NCI-H1417 treated with DMSO at 0.1 percent for 48 hours (cell line): ENCODE measurements around the gene CD200R1.

ENCODE experiments used
- DNase-seq: peaks from one replicate; lab custom pipeline; 2025; lab: John Stamatoyannopoulos, UW

The CD200R1 gene, protein sequence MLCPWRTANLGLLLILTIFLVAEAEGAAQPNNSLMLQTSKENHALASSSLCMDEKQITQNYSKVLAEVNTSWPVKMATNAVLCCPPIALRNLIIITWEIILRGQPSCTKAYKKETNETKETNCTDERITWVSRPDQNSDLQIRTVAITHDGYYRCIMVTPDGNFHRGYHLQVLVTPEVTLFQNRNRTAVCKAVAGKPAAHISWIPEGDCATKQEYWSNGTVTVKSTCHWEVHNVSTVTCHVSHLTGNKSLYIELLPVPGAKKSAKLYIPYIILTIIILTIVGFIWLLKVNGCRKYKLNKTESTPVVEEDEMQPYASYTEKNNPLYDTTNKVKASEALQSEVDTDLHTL

DNA sequence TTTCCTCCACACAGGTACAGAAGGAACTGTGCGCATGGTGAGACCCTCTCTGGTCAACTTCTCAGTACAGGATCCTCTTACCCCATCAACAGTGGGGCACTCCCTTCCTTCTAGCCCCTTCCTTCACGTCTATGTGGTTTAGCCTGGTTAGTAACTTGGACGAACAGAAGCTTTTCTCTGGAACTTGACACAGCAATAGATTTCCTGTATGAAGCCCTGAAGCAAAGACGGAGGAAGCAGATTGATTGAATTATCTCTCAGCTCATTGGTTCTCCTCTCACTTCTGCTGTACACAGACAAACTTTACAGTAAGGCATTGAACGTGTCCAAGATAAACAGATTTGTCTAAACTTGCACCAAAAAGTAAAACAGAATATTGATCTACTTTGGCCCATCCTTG lies at the start of gene CD200R1:
CD200R1 (minus strand) TSS at position 210 of the 400 bp plus-strand sequence. CDS start 246 bp downstream, outside the sequence.
- no peak for DNase-seq

DNA sequence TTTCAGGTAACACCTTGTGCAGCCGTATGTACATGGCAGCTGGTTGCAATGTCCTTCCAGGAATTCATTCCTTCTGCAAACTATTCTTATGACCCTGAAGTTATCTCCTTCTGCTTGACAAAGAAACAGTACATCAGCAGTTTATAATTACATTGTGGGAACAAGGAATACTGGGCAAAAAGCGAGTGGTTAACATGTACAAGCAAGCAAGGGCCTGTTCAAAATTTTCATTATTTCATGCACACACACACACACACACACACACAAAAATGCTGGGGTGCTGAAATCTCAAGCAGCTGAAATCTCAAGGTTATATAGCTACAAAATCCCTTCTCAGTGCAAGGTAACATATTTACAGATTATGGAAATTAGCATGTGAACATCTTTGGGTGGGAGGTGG lies 46.6 kb upstream of the CD200R1 start:
- DNase-seq = no peak

DNA sequence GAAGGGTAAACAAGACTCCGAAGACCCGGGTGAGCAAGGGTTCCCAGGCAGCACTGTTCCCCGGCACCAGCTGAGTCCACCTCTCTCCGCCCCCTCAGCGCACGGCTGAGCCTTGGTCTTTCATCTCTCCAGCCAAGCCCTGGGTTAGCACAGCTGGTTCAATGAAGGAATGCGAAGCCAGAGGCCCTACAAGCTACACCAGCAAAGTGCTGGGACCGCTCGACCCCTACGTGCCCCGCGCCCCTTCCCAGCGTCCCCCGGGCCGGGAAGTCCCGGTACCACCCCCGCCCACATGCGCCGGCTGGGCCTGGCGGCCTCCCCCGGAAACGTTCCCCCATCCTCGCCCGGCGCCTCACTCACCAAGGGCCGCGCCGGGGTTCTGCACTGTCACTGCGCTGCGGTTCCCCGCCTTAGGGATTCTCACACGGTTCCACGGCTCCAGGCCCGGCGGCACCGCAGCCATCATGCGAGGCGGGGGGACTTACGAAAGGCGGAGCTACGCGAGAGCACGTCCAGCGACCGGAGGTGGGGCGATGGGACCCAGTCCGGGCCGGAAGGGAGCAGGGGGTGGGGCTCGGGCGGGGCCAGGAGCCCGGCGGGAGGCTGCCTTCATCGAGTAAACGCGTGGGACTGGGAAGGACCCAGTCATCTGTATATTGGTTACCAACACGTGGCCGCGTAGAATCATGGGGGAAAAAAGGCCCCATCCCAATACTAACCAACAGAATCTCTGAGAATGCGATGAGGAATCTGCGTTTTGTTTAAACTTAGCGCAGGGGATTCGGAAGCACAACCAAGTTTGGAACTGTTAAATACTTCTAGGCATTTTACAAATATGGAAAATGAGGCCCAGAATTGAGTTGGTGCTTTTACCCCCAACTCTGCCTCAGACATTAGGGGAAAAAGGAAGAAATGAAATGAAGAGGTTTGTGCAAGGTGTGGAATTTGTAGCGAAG lies 44.6 kb upstream of the CD200R1 start:
- DNase-seq = peak; percentile 52

DNA sequence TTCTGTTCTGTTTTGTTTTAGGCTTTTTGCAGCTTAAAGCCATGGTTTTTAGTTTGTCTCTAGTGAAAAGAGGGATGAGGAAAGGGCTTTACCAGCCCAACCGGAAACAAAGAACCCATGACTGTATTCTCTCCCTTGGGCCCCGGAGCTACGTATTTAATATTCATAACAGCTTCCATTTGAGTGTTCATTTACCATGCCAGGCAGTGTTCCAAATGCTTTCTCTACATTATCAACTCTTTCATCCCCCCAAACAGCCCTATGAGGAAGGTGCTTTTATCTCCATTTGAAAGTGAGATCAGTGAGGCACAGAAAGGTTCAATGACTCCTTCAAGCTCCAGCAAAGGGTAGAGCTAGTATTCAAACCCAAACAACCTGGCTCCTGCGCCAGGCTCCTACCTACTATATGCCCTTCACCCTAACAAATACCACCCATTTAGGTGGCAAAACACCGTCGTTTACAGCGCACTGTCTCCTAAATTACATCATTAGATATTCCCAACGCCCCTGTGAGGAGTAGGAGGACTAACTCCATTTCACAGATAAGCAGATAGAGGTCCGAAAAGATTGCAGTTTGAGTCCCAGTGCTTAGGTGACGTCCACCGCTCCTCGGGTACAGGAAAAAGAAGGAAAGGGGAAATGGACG lies 43.8 kb upstream of the CD200R1 start:
- no peak for DNase-seq

DNA sequence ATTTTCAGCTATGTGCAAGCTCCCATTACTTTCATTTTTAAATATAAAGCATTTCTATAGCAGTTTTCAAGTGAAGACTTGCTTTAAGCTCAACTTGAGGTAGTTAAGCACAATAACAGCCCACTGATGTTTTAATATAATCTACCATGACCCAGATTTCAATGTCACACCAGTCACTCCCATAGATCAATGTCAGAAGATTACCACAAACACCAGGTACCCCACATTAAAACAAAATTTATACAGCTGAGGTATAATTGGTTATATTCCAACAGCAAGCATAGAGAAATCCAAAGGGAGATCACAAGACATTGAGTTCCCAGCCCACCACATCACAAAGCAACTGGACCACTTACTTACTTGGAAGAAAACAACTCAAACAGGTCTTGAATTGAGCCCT lies 38.7 kb upstream of the CD200R1 start:
- no peak for DNase-seq

DNA sequence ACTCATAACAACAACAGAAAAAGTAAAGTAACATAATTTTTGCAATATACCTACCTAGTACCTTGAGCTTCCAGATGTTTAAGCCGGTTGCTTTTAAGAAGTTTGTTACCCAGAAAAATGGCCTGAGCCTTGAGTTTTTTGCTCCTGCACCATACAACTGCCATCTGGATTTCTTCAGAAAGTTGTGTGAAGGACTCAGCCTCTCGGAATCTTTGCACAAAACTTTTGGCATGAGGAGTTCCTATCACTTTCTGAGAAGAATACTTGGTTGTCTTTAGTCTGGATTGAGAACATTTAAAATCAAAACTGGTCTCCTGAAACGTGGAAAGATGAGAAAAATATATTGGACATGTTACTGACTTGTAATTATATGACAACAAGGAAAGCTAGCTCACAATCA lies 33.2 kb upstream of the CD200R1 start:
- no peak for DNase-seq

DNA sequence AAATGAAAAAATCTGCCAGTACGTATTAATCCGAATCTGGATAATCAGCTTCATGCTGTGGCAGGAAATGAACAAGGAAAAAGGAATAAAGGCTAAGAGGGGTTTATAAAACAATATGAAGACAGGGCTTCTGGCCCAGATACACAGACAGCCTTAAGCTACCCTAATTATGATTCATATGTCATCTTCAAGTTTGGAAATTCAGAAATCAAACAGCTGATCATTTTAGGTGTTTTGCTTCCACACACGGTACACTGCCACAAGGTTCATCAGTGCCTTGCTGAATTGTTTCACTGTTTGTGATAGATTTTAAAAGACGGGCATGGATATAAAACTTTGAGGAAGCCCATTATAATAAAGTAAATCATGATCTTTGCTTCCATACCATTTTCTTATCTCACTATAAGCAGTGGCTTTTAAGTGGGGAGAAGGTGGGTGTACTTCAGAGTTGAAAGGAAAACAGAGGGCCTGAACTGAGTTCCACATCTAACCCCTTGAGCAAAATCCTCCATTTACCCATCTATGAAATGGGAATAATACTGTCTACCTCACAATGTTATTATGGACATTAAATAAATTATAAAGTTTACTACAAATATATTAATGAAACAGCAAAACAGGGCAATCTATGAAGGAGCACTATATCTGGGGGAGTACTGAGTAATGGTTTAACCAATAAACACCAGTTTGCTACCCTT lies 31.6 kb upstream of the CD200R1 start:
- DNase-seq = no peak

DNA sequence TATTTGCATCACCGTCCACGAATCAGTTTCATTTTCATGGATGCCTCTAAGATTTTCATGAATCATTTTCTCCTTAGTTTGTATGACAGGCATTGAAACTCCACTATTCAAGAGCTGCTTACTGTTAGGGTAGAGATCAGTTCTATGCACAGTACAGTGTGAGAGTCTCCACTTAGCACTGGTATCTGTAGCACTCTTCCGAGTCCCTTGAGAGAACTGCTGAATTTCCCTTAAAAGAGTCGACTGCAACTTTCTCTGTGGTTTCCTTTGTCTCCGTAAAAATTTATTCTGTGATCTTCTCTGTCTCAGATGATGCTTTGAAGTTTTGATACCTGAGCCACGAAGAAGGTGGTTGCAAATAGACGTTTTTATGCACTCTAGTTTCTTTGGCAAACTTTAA lies 30.7 kb upstream of the CD200R1 start:
- no peak for DNase-seq

DNA sequence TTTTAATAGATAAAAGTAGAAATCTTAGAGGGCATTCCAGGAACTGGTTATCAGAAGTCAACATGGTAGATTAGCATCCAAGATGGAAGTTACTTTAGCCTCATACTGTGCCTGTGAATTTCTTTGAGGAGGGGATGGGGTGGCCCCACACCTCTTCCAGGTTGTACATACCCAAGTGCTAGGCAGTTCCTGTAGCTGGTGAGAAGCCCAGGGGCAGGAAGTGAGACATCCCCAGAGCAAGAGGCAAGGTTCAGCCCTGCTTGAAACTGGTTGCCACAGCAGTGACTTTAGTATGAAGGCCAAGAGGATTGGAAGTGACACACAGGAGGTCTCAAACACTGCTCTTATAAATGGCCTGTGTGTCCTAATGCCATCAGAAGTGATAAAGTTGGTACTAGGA lies 27.8 kb upstream of the CD200R1 start:
- no peak for DNase-seq

DNA sequence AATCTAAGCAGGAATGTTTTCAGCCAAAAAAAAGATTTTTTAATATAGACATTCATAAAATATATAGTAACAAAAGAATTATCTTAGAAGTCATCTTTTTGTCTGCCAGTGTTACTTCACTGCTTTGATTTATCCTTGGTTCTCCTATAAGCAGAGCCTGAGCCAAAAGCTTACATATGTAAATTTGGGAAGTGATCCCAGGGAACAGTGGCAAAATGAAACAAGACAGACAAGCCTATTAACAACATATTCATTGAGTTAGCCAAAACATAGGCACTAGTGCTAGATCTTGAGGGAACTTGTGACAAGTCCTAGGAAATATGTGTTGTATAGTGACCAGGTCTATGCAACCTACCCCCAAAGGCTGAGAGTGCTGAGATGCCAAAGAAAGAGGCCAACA lies 27.1 kb upstream of the CD200R1 start:
- no peak for DNase-seq

DNA sequence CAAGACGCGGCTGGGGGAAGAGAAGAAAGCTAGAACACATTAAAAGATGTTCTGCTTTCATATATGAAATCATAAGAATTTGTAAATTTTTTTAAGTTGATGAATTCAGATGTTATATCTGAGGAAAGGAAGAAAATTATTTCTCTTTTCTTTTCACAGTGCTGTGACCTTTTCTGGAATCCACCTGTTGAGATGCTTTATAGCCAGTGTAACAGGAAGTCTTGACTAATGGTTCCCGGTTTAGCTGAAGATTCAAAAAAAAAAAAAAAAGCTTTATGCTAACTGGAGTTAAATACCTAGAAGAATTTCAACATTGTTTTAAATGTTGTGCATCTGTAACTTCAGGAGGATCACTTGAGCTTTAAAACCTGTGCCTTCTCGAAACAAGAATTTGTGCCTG lies 25.8 kb upstream of the CD200R1 start:
- no peak for DNase-seq

DNA sequence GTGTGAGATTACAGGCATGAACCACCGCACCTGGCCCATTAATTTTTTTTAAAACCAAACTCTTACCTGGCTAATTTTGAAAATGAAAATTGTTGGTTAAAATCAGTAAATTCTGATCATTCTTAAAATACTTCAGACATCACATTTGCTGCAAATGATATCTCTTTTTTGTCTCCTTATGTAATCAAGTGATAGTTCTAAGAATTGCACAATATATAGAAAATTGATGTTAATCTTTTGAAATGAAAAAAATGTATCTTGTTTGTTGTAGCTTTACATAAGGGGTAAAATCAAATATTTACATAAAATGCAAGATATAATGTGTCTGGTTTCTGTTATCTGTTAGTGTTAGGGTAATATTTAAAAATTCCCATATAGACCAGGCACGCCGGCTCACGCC lies 20.9 kb upstream of the CD200R1 start:
- DNase-seq = no peak

DNA sequence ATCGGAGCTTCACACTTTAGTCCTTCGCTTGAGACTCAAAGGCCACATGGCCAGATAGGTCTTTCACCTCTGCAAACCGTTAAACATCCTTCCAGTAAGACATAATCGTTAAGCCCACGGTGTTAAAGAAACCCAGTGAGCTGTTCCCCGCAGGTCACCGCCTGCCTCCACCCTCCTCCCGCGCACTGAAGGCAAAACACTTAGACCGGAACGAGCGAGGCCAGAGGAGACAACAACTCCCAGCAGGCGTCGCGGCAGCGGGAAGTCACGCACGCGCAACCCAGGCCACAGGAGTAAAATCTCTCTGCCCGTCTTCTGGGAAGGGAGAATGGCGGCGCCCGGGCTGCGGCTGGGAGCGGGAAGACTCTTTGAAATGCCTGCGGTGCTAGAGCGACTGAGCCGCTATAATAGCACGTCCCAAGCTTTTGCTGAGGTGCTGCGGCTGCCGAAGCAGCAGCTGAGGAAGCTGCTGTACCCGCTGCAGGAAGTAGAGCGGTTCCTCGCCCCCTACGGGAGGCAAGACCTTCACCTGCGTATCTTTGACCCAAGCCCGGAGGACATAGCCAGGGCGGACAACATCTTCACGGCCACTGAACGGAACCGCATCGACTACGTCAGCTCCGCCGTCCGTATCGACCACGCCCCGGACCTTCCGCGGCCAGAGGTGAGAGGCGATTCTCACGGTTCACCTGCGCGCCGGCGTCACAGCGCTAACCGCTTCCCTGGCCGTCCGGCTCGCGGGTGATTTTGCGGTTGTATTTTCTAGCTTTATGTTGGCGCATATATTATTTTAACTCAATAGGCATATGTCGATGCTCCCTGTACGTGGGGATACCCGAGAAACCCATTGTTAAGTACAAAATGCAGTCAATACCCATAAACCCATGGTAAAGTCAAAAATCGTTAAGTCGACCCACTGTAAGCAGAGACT lies 16.0 kb upstream of the CD200R1 start, which contains the start of gene GTPBP8:
GTPBP8 (plus strand) TSS at position 313 of the 931 bp plus-strand sequence; CDS start at position 329, 16 bp downstream.
- peak; percentile 70 for DNase-seq

DNA sequence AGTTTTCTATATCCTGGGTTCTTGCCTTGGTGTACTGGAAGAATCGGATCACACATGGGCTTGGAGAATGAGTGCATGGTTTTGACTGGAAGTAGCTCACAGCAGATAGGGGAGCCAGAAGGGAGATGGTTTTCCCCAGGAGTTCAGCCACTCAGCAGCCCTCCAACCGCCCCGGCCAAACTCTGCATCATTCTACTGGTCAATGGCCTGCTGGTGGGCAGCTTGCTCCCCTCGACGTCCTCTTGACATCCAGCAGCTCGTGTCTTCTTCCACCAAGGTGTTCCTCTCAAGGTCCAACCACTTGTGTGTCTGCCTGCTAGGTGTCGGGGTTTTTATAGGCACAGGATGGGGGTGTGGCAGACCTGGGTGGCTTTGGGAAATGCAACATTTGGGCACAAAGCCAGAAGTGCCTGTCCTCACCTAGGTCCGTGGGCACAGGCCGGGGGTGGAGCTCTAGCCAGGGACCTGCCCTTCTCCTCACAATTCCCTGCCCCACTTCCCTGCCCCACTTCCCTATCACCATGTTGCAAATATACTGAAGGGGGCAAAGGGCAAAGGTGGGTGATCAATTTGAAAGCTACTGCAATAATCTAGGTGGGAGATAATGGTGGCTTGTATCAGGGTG lies 12.9 kb upstream of the CD200R1 start:
- DNase-seq = no peak

DNA sequence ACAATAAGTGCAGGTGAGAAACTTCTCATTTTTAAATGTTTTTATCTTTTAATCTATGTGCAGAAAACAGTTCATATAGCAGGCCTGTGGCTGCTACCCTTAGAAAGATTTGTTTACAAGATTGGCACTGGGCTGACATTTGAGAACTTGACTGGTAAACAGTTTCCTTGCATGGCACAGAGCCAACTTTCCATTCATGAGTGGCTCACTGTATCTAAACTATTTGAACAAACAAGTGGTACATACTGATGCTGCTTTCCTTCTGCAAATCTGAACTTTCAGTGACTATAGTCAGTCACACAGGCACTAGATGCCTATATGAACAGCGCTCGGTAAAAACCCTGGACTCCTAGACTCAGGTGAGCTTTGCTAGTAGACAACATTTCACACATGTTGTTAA lies 9.6 kb upstream of the CD200R1 start:
- no peak for DNase-seq

DNA sequence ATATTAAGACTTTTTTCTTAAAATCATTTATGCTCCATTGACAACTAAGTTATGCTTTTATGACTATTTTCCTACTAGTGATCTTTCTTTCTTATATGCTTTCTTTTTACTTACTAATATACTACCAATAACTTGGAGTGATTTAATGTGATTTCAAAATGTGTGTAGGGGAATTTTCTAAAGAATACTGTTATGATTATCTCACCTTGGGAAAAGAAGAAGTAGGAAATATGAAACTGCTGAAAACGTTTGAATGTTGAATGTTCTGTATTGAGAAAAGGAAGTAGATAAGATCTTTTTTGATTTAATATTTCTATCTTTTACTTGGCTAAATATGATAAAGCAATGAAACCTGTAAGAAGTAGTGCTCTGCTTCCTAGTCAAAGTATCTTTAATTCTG lies 7.8 kb upstream of the CD200R1 start:
- no peak for DNase-seq

DNA sequence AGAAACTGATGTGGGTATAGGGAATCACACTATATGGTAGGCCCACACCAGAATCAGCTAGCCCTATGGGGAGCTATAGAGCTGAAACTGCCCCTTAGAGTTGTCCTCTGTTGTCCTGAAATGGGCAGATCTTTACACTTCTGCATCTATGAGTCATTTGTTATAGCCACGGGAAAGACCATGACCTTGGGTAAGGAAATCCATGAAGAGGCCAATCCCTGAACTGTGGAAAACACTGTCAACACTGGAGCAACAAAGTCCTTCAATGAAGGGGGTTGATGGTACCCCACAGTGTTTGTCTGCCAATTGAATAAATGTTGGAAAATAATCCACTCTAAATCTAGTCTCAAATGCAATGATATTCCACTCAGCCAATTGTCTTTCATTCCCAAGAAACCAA lies 5.2 kb upstream of the CD200R1 start:
- DNase-seq = no peak

DNA sequence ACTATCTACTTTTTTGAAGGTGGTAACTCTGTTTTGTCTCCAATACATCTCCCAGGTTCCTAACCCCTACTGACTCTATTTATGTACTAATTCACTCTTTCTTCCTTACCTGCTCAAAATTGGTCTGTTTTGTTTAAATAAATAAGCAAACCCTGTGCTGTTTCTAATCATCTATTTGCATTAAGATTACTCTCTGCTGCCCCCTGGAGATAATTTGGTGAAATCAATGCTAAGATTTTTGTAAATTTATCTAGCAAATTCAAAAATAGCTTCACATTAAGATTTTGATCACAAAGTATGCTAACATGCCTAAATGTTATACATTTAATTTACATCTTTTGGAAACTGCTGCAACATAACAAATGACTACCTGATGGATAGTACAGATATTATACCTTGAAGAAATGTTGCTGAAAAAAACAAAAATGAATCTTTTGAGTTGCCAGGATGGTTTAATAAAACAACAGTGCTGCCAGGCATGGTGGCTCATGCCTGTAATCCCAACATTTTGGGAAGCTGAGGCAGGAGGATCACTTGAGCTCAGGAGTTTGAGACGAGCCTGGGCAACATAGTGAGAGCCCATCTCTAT lies 4.4 kb upstream of the CD200R1 start:
- no peak for DNase-seq

DNA sequence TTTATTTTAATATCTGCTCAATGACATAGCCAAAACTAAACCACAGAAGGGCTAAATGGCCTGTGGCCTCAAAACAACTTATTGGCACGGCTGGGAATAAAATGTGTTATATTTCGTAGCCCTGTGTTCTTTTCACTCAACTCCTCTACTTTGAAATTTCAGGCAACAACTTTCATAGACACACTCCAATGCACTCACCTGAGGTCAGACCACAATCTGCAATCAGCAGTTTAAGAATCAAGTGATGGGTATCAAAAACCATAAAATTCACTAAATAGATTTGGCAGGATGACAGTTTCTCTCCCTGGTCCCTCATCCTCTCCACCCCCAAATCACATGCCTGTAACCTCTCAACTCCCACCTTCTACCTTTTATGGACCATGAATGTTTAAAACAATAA lies 2.0 kb upstream of the CD200R1 start:
- no peak for DNase-seq

DNA sequence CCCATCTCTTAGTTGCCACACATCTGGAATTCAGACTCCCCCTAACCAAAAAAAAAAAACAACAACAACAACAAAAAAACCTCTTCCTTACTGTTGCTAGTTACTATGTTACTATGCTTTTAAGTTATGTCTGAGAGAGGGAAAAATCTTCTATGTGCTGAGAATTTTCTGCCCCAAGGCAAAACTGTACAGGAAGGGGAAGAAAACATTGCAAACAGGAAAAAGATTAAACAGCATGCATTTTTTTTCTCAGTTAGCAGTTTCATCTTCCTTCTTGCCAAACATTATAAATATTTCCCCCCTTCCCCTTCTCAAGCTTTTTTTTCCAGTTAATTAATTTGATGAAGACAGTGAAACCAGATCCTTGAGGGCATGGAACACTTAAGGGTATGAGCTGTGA lies 1.1 kb upstream of the CD200R1 start:
- no peak for DNase-seq
